HG02981 (cell line): Measurements from ENCODE around the gene CPZ.

Experiments
- ATAC-seq: cut with Tn5 transposase; IDR thresholded peaks from one replicate; pipeline ENCODE4 v1.9.1; 2021; ENCODE audit warnings: mild to moderate bottlenecking, moderate library complexity; ENCODE audit not compliant: unreplicated experiment

CPZ gene

DNA sequence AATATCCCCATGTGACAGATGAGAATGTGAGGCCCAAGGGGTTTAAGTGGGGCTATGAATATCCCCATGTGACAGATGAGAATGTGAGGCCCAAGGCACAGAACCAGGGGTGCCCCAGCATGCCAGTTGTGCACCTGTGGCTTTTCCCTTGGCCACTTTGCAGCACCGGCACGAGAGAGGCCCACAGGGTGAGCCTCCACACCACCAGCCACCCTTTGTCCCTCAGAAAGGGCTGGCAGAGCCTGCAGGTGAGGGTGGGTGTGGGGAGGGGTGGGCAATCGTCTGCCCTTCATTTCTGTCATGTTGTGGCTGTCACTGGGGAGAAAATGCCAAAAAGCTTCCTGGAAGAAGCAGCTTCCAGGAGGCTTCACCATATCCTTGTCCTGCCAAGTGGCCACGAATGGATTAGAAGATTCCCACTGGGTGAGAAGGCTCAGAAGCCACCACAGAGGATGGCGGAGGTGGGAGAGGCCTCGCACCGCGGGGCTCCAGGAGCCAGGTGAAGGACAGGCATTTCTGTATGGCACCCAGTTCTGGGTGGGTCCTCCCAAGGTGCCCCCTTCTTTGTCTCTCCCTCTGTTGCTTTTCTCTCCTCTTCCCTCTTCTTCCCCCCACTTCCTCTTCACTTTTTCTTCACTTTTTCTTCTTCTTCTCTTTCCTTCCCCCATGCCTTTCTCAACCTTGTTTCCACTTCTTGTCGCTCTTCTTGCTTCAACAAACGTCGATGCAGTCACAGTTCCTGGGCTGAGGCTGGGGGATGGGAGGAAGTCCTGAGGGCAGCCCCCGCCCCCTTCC is 12.8 kb upstream of the CPZ start:
- no peak for ATAC-seq

DNA sequence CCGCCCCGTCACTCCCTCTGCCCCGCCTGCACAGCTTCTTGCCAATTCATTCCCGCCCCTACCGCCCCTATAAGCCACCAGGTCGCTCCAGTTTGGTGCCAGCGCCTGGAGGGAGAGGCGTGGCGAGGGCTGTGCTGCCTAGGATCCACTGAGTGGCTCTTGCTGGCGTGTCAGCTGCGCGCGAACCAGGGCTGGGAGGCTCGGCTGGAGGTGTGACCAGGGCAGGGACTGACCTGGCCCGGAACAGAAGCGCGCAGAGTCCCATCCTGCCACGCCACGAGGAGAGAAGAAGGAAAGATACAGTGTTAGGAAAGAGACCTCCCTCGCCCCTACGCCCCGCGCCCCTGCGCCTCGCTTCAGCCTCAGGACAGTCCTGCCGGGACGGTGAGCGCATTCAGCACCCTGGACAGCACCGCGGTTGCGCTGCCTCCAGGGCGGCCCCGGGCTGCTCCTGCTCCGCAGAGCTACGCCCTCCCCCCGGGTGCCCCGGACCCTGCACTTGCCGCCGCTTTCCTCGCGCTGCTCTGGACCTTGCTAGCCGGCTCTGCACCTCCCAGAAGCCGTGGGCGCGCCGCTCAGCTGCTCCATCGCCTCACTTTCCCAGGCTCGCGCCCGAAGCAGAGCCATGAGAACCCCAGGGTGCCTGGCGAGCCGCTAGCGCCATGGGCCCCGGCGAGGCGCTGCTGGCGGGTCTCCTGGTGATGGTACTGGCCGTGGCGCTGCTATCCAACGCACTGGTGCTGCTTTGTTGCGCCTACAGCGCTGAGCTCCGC is 12.1 kb upstream of the CPZ start, which contains the start of gene GPR78:
TSS of gene GPR78 (plus strand) at position 72 of the 773 bp plus-strand sequence. CDS start at position 663, 591 bp downstream.
- no peak for ATAC-seq

DNA sequence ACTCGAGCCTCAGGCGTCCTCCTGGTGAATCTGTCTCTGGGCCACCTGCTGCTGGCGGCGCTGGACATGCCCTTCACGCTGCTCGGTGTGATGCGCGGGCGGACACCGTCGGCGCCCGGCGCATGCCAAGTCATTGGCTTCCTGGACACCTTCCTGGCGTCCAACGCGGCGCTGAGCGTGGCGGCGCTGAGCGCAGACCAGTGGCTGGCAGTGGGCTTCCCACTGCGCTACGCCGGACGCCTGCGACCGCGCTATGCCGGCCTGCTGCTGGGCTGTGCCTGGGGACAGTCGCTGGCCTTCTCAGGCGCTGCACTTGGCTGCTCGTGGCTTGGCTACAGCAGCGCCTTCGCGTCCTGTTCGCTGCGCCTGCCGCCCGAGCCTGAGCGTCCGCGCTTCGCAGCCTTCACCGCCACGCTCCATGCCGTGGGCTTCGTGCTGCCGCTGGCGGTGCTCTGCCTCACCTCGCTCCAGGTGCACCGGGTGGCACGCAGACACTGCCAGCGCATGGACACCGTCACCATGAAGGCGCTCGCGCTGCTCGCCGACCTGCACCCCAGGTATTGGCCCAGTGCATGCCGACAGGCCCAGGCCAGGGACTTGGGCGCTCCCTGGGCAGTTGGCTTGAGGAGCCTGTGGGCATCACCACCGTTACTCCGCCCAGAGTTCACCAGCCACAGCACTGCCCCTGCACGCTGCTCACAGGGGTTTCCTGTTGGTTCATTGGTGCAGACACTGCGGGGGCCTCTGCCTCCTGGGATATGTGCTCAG is 11.3 kb upstream of the CPZ start:
- no peak for ATAC-seq

DNA sequence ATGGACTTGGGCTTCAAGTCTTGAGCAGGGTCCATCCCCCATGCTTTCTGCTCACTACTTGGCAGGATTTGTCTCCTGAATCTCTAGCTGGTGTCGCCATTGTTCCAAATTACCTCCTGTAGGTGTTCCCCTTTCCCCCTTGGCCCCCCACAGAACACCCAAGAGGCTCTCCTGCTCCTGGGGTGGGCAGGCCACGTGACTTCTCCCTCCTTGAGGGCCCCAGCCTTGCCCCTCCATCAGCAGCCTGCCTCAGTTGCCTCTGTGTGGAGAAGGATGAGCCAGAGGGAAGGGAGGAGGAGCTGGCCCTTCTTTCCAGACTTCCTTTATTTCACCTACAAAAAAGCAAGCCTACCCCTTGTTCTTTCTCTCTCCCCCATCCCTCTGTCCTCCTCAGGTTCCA is 10.5 kb upstream of the CPZ start:
- ATAC-seq = no peak

DNA sequence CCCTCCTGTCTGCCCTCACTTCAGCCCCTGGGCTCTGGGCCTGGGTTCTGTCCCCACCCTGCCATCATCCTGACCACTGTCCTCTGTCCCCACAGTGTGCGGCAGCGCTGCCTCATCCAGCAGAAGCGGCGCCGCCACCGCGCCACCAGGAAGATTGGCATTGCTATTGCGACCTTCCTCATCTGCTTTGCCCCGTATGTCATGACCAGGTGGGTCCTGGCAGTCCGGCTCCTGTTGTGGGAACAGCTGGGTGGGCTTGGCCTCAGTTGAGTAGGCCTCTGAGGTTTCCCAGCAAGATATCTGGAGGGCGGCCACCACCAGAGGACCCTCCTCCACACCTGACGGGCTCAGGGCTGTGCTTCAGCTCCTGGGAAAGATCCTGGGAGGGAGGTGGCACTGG is 10.1 kb upstream of the CPZ start:
- no peak for ATAC-seq

DNA sequence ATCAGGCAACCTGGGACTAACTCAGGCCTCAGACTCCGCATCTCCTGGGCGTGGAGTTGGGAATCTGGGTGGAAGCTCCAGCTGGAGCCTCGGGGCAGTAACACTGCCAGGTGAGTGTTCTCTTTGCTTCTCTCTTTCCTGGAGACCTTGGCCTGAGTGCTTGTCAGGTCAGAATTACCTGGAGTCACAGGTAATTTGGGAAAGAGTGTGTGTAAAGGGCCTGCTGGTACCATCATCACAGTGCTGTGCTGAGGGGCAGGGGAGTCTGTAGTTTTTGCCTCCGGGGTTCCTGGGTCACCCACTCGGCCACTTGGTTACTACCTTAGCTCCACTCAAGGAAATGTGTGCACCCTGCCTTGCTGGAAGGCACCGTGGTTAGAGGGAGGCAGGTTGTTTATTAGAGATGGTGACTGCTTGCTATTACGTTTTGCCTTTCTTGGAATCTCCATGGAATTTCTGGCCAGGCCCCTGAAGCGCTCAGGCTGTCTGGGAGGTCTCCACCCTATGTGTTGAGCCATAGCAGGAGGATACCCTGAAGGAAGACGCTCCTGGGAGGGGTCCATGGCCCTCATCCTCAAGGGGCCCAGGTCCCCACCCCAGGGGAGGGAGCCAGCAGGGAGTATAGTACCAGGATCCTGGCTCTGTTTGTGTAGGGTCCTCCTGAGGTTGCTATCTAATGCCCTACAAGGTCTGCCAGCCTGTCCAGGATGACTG is 9.5 kb upstream of the CPZ start:
- no peak for ATAC-seq

DNA sequence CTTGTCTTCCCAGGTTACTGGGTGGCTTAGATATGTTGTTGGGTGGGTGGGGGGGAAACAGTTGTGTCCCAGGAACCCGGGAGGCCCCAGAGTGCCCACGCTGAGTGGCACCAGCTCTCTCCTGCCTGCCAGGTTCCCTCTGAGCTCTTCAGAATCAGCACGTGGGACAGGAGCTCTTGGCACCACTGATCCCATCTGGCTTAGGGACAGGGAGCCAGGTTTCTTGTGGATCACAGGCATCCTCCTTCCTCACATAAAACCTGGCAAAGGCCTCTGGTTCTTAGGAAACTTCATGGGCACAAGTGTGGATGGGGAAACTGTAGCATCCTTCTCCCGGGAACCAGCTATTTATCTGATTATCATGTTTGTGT is 8.9 kb upstream of the CPZ start:
- no peak for ATAC-seq

DNA sequence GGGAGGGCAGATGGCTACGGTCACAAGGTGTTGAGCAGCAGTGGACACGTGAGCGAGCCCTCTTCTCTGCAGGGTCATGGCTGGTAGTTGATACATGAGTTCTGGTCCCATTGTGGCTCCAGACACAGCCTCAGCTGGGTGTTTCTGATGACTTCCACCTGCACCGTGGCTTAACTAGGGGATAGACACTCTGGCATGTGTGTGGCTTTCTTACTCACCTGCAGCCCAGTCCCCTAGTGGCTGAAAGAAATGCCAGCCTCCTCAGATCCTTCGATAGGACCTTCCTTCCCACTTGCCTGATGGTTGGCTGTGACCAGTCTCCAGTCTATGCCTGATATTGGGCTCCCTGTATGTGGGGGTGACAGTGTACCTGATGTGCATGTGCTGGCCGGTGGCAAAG is 7.4 kb upstream of the CPZ start:
- ATAC-seq = no peak

DNA sequence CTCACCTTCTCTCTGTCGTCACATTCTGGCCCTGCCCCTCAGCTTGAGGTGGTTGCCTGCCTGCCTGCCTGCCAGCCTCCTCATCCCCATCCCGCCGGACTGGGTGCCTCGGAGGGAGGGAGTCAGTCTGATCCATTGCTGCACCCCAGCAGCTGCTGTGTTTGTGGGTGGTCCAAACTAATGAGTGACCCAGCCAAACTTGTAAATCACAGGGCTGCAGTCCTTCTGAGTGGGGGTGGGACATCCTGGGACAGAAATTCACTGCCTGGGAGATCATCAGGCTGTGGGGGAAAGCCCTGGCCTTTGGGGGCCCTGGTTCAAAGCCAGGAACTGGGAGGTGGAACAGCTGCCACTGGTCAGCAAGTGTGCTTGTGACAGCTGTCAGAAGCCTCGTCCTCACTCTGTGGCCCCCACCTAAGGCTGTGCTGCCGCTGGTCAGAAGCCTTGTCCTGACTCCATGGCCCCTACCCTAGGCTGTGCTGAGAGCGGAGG is 6.8 kb upstream of the CPZ start:
- ATAC-seq = no peak

DNA sequence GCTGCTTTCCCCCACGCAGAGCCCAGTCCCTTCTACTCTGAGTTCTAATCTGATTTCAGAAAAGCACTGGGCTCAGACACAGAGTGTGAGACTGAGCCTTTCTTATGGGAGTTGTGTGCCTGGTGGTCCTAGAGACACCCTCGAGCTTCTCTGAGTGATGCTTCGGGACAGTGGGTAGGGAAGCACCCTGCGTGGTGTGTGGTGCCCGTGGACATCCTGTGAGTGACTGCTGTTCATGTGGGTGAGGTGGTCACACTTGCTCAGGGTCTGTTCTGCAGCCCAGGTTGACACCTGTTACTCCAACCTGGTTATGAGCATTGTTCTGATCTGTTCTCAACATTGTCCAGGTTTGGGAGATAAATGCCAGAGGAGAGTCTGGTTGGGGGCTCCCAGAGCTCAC is 6.3 kb upstream of the CPZ start:
- ATAC-seq = no peak

DNA sequence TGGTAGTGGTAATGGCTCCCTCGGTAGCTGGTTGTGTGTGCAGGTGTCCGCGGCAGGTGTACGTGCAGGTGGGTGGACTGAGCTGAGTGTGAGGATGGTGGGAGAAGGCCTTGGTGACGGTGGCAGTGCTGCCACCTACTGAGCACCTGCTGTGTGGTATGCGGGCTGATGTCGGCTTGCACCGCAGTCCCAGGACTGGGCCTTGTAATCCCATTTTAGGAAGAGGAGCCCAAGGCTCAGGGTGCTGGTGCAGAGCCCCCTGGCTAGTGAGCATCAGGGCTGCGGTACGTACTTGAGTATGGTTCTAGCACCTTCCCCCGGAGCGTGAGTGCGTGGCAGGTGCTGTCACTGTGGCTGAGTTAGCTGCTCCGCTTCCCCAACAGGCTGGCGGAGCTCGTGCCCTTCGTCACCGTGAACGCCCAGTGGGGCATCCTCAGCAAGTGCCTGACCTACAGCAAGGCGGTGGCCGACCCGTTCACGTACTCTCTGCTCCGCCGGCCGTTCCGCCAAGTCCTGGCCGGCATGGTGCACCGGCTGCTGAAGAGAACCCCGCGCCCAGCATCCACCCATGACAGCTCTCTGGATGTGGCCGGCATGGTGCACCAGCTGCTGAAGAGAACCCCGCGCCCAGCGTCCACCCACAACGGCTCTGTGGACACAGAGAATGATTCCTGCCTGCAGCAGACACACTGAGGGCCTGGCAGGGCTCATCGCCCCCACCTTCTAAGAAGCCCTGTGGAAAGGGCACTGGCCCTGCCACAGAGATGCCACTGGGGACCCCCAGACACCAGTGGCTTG is 5.7 kb upstream of the CPZ start:
- no peak for ATAC-seq

DNA sequence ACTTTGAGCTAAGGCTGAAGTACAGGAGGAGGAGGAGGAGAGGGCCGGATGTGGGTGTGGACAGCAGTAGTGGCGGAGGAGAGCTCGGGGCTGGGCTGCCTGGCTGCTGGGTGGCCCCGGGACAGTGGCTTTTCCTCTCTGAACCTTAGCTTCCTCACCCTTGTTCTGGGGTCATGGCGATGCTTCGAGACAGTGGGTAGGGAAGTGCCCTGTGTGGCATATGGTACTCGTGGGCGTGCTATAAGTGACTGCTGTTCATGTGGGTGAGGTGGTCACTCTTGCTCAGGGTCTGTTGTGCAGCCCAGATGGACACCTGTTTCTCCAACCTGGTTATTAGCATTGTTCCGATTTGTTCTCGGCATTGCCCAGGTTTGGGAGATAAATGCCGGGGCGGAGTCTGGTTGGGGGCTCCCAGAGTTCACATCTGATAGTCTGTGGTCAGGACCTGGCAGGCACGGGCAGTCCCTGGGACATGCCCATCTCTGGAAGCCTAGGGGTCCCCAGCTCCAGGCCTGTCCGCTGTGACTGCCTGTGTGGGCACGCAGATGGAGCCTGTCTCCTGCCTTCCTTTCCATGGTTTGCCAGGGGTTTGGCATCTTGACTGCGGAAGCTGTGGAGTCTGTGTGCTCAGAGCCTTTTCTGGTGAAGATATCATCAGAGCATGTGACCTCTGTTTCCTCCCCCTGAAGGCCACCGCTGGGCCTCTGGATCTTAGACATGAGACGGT is 4.9 kb upstream of the CPZ start:
- ATAC-seq = no peak

DNA sequence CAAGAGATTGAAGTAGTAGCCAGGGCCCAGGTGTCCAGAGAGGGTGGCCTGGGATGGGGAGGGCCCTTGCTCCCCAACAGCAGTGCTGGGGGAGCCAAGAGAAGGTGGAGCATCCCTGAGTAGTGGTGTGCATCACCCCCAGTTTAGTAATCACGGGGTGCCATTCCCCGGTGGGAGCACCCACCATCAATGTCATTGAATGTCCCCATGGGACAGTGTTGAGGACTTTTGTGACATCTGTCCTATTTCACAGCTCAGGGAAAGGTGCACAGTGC is 4.4 kb upstream of the CPZ start:
- ATAC-seq = no peak

DNA sequence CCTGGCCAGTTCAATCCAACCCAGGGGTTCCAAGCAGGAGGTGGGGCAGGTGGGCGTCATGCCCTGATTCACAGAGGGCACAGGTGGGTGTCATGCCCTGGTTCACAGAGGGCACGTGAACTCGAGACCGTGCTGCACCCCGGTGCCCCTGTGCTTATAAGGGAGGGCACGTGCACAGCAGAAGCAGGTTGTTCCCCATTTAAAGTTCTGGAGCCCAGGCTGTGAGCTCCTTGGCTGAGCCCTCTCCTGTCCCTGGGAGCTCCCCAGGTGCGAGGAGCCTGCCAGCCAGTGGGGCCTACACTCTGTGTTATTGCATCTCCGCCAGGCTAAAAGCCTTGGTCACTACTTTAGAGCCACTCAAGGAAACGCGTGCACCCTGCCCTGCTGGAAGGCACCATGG is 3.2 kb upstream of the CPZ start:
- no peak for ATAC-seq

DNA sequence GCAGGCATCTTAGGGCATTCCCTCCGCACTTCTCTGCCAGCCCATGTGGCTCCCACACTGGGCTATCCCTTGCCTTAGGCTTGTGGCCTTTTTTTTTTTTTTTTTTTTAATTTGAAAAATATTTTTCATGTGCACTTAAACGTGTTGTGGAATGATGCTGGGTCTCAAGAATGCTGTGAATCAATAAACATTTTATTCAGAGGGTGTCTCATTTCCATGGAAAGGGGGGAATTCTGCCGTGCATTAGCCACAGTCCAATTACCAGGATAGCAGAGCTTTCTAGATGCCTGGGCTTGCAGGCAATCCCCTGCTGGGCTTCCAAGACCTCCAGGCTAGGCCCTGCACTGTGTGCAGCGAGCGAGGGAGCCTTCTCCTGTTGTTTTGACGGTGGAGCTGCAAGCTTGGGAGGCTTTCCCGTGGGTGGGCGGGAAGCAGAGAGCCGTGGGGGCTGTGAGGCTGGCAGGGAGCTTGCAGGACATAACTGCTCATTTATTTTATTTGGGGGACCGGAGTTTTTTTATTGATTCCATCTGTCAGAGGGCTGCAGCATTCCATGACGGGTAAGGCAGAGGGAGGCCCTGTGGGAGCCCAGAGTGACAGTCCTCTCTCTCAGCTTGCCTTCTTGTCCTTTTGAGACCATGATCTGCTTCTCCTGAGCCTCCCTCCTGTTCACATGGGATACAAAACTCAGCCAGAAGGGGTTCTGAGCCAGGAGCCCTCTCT is 2.6 kb upstream of the CPZ start:
- ATAC-seq = no peak

DNA sequence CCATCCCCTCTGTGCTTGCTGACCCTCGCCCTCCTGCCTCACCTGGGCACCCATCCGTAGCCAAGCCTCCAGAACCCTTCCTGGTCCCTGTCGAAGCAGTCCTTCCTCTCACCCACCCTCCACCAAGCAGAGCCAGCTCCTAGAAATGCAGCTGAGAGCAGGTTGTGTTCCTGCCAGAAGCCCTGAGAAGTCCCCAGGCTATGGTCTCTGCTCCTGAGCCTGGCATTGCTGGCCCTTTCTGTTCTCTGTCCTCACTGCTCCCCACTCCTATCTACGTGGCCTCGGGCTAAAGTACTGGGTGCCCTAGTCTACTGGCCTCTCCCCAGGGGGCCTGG is 2.1 kb upstream of the CPZ start:
- no peak for ATAC-seq

DNA sequence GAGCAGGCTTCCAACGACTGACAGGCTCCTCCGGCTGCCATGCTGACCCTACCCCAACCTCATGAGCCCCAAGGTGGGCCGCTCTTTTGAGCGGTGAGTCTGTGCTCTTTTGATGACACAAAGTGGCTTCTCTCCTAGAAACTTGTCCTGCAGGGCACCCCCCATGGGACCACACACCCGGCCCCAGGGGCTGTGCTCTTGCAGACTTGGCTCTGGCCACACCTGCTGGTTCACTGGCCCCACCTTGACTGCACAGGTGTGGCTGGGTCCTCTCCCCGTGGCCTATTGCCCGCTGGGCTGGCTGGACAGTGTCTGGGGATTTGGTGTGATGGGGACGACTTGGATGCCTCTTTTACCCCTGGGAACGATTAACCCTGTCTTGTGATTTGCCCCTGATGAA is 1.5 kb upstream of the CPZ start:
- no peak for ATAC-seq

DNA sequence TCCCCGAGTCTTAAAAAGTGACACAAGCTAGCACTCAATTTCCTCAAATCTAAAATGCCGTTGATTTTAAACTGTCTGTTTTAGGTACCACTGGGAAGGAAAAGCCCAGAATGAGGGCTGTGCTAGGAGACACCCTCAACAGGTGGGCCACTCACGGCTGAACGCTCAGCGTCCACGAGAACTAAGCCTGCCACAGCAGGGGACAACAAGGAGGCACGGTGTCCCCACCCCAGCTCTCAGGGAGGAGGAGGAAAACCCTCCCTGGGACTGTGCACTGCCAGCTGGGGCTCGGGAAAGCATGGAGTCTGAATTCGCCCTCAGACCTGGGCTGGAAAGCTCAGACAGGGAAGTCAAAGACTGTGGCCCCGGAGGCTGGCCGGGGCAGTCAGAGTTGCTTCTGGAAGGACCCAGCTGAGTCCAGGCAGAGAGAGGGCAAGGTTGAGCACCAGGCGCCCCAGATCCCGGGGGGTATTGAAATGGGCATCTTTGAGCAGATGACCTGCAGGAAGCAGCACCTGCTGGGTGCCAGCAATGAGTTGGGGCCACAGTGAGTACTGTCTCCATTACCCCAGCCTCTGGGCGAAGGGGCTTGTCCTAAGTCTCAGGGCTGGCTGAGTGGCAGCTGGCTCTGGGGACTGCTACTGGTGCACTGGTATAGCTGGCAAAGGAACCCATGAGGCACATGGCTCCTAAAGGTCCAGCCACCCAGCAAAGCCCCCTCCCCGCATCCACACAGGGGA is 769 bp upstream of the CPZ start:
- ATAC-seq = no peak
